Parathyroid adenoma (tissue), 2 donors: ENCODE results near the gene LYSMD2.
A peak's percentile ranks its signal among the peaks of the same experiment; 100 is the strongest.

Experiments used
- H2AFZ ChIP-seq: fragments of 300-600 bp; sonication (generic); one replicate; pipeline ENCODE4 v1.7.0; 2017; ENCODE audit warnings: antibody characterized with exemption, mild to moderate bottlenecking
- H3K27ac ChIP-seq: fragments of 300-600 bp; sonication (generic); one replicate; pipeline ENCODE4 v1.7.0; 2017
- H3K27me3 ChIP-seq: fragments of 300-600 bp; sonication (generic); one replicate; pipeline ENCODE4 v1.7.0; 2017; ENCODE audit warnings: low read length; ENCODE audit not compliant: control insufficient read depth, insufficient read depth
- H3K36me3 ChIP-seq: fragments of 300-600 bp; sonication (generic); one replicate; pipeline ENCODE4 v1.7.0; 2017; ENCODE audit warnings: low read length; ENCODE audit not compliant: control insufficient read depth, insufficient read depth
- H3K4me1 ChIP-seq: fragments of 300-600 bp; sonication (generic); one replicate; pipeline ENCODE4 v1.7.0; 2017; ENCODE audit warnings: control low read depth
- H3K4me2 ChIP-seq: fragments of 300-600 bp; sonication (generic); one replicate; pipeline ENCODE4 v1.7.0; 2017; ENCODE audit warnings: low read length
- H3K4me3 ChIP-seq: fragments of 300-600 bp; sonication (generic); one replicate; pipeline ENCODE4 v1.7.0; 2017; ENCODE audit warnings: low read depth, low read length
- H3K79me2 ChIP-seq: fragments of 300-600 bp; sonication (generic); one replicate; pipeline ENCODE4 v1.7.0; 2017; ENCODE audit warnings: control low read depth
- H3K9ac ChIP-seq: fragments of 300-600 bp; sonication (generic); one replicate; pipeline ENCODE4 v1.7.0; 2017; ENCODE audit warnings: mild to moderate bottlenecking
- H3K9me3 ChIP-seq: fragments of 300-600 bp; sonication (generic); one replicate; pipeline ENCODE4 v1.7.0; 2017; ENCODE audit warnings: low read length; ENCODE audit not compliant: control insufficient read depth
- TF ChIP-seq, protein P1 (sequence below): fragments of 300-600 bp; sonication (generic); IDR thresholded peaks from one replicate; pipeline ENCODE4 v1.7.0; 2017; ENCODE audit warnings: antibody characterized with exemption, mild to moderate bottlenecking
- donor health status: primary hyperparathyroidism.

The LYSMD2 gene

GRCh38 chr15:51750792-51751696, 13.6 kb upstream of the LYSMD2 start, which contains the start of gene TMOD2:
Gene TMOD2, plus strand, starts transcription at chr15:51751597. Its CDS starts 14,845 bp downstream, at chr15:51766442.
- H3K79me2 ChIP-seq, result no peaks in the 10 kb centered on the region
- peak within 1 kb of the TSS; percentile 19 for H3K27ac ChIP-seq
- H3K9ac ChIP-seq, result no peak within 1 kb of the TSS
- no peaks in the 10 kb centered on the region for H3K27me3 ChIP-seq
- no peaks in the 10 kb centered on the region for H3K36me3 ChIP-seq
- H3K4me1 ChIP-seq, result no peaks in the 10 kb centered on the region
- H3K4me2 ChIP-seq, result peak within 1 kb of the TSS; percentile 89
- peak within 1 kb of the TSS; percentile 87 for H2AFZ ChIP-seq
- TF ChIP-seq, protein P1, sequence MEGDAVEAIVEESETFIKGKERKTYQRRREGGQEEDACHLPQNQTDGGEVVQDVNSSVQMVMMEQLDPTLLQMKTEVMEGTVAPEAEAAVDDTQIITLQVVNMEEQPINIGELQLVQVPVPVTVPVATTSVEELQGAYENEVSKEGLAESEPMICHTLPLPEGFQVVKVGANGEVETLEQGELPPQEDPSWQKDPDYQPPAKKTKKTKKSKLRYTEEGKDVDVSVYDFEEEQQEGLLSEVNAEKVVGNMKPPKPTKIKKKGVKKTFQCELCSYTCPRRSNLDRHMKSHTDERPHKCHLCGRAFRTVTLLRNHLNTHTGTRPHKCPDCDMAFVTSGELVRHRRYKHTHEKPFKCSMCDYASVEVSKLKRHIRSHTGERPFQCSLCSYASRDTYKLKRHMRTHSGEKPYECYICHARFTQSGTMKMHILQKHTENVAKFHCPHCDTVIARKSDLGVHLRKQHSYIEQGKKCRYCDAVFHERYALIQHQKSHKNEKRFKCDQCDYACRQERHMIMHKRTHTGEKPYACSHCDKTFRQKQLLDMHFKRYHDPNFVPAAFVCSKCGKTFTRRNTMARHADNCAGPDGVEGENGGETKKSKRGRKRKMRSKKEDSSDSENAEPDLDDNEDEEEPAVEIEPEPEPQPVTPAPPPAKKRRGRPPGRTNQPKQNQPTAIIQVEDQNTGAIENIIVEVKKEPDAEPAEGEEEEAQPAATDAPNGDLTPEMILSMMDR, result no peak
- H3K4me3 ChIP-seq, result peak within 1 kb of the TSS; percentile 57
- no peaks in the 10 kb centered on the region for H3K9me3 ChIP-seq

GRCh38 chr15:51750186-51750585, 12.7 kb upstream of the LYSMD2 start:
- no peaks in the 10 kb centered on the region for H3K79me2 ChIP-seq
- no peaks in the 10 kb centered on the region for H3K4me1 ChIP-seq
- H2AFZ ChIP-seq, result no peak overlapping the region
- no peak overlapping the region for H3K4me2 ChIP-seq
- H3K27me3 ChIP-seq, result no peaks in the 10 kb centered on the region
- no peak overlapping the region for H3K9ac ChIP-seq
- TF ChIP-seq, protein P1, result no peak
- no peaks in the 10 kb centered on the region for H3K9me3 ChIP-seq
- H3K36me3 ChIP-seq, result no peaks in the 10 kb centered on the region
- H3K27ac ChIP-seq, result no peak overlapping the region
- H3K4me3 ChIP-seq, result no peak overlapping the region

- Histone ChIP-seq H3K4me1 (no peaks in the 10 kb centered on the region), H3K4me3 (no peak overlapping the region), H3K79me2 (no peaks in the 10 kb centered on the region), H3K9ac (no peak overlapping the region), H3K36me3 (no peaks in the 10 kb centered on the region), H3K27ac (no peak overlapping the region), H2AFZ (no peak overlapping the region), H3K9me3 (no peaks in the 10 kb centered on the region), H3K4me2 (no peak overlapping the region), H3K27me3 (no peaks in the 10 kb centered on the region)
- TF ChIP-seq, protein P1, result no peak
Measured at GRCh38 chr15:51749307-51749706, 11.9 kb upstream of the LYSMD2 start.

- no peaks in the 10 kb centered on the region for H3K4me1 ChIP-seq
- no peak overlapping the region for H3K4me2 ChIP-seq
- no peak overlapping the region for H3K27ac ChIP-seq
- no peaks in the 10 kb centered on the region for H3K27me3 ChIP-seq
- no peak overlapping the region for H2AFZ ChIP-seq
- H3K79me2 ChIP-seq, result no peaks in the 10 kb centered on the region
- no peak overlapping the region for H3K9ac ChIP-seq
- H3K36me3 ChIP-seq, result no peaks in the 10 kb centered on the region
- H3K9me3 ChIP-seq, result no peaks in the 10 kb centered on the region
- H3K4me3 ChIP-seq, result no peak overlapping the region
- TF ChIP-seq, protein P1, result no peak
Measured at GRCh38 chr15:51739061-51739712, 1.7 kb upstream of the LYSMD2 start.
